T47D (cell line): Measurements from ENCODE around the gene TLR8.

Experiments
- DNase-seq, 2 experiments: peaks; one replicate each; pipeline versions ENCODE4 v3.0.0 to v3.0.0-alpha.2; 2011 to 2012; ENCODE audit warnings: low read depth in 1 of 2, low spot score in 1 of 2
- JUND ChIP-seq: IDR thresholded peaks from 2 replicates; pipeline ENCODE4 v1.6.1; 2012; ENCODE audit warnings: low read depth
- in situ Hi-C: cut with HindIII; loops from 2 replicates; pipeline ENCODE4 v1.10.0; 2016; ENCODE audit warnings: low sequenced_read_pairs, low pct_unique_long_range_greater_than_20kb

TLR8 gene

GRCh38 chrX:12887141-12887540 is 19.3 kb upstream of the TLR8 start:
- in situ Hi-C loops = no loop called here
- no peak for DNase-seq
- TF ChIP-seq JUND = no peak

DNA sequence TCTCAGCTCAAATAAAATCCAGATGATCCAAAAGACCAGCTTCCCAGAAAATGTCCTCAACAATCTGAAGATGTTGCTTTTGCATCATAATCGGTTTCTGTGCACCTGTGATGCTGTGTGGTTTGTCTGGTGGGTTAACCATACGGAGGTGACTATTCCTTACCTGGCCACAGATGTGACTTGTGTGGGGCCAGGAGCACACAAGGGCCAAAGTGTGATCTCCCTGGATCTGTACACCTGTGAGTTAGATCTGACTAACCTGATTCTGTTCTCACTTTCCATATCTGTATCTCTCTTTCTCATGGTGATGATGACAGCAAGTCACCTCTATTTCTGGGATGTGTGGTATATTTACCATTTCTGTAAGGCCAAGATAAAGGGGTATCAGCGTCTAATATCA is 18.7 kb upstream of the TLR8 start:
- in situ Hi-C loops = no loop called here

GRCh38 chrX:12890467-12890866 is 16.0 kb upstream of the TLR8 start:
- TF ChIP-seq JUND = no peak
- DNase-seq = no peak
- in situ Hi-C loops = no loop called here

More for the DNA sequence above, 18.7 kb upstream of the TLR8 start:
- TF ChIP-seq JUND = no peak
- no peak for DNase-seq

- TF ChIP-seq JUND = no peak
- in situ Hi-C loops = no loop called here
- DNase-seq = no peak
Observed at GRCh38 chrX:12891171-12891570, 15.2 kb upstream of the TLR8 start.

GRCh38 chrX:12891915-12892506 is 14.4 kb upstream of the TLR8 start:
- in situ Hi-C loops = no loop called here
- no peak for DNase-seq

DNA sequence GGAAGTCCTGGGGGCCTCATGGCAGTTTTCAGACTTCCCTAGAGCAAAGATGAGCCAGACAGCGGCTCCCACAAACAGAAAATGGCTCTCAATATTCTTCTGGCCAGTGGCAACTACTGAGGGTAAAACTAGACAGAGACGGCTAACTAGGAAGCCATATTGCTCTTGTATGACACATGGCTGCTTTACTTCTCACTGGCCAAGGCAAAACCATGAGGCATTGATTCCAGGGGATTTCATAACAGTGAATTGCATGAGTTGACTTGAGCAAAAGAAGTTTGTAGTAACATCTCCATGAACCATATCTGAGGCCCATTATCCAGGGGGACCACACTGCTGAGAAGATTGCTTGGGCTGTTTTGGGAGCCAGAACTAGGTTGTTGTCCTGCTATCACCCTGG is 13.7 kb upstream of the TLR8 start:
- DNase-seq = no peak
- no peak for TF ChIP-seq JUND
- in situ Hi-C loops = no loop called here

More at GRCh38 chrX:12891915-12892506, 14.4 kb upstream of the TLR8 start:
- no peak for TF ChIP-seq JUND

- in situ Hi-C loops = no loop called here
- DNase-seq = peak; percentile 17 to 48
- TF ChIP-seq JUND = no peak
Observed at GRCh38 chrX:12894074-12895030, 12.1 kb upstream of the TLR8 start.

DNA sequence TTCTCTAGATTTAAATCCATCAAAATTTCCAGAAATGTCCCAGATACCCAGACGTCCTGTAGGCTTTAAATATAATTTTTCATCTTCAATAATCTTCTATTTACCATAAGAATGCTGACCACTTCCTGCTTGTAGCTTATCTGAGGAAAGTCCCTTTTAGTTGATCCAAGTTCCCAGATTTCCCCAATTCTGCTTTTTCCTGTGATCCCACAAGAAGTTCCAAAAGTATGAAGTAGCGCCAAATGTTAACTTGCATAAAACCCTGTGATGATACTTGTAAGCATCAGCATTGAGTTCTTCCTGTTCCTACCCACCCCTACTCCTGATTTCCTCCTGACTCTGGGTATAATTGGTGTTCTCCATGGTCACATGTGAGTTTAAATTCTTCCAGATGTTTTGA is 10.6 kb upstream of the TLR8 start:
- in situ Hi-C loops = no loop called here
- TF ChIP-seq JUND = no peak
- DNase-seq = no peak

DNA sequence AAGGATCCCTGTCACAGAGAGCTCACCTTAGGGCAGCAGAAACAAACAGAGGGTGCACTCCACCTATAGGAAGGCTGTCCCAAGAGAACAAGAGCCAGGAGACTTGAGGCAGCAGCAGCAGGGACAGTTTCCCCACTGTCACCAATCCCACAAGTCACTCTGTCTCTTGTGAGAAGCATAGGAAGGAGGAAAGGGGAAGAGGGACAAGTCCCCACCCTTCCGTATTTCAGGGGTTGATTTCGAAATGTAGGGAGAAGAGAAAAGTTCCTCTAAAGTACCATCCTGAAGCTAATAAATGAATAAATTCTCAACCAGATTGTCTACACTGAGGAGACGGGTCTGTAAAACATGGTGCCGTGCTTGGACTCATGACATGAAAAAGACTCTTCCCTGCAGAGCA is 9.5 kb upstream of the TLR8 start:
- in situ Hi-C loops = no loop called here
- DNase-seq = no peak

GRCh38 chrX:12898073-12898472 is 8.3 kb upstream of the TLR8 start:
- in situ Hi-C loops = no loop called here
- no peak for DNase-seq

More for the DNA sequence above, 9.5 kb upstream of the TLR8 start:
- no peak for TF ChIP-seq JUND

DNA sequence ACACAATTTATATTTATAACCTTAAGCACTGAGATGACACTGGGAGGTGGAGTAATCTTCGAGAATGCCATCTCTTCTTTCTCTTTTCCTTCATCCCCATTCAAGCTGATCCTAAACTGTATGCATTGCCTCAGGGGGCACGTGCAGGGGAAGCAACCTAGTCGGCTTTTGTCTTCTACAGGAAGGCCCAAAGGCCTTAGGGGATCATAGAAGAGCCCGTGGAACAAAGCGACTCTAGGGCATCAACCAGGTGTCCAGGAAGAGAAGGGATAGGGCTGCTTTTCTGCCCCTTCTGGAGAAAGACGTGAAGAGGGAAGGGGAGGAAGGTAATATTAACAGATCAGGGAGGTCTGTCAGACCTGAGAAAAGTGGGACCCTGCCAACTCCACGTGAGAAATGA is 6.9 kb upstream of the TLR8 start:
- DNase-seq = no peak
- in situ Hi-C loops = no loop called here

More at GRCh38 chrX:12898073-12898472, 8.3 kb upstream of the TLR8 start:
- TF ChIP-seq JUND = no peak

GRCh38 chrX:12901486-12901885 is 4.9 kb upstream of the TLR8 start:
- no peak for TF ChIP-seq JUND
- in situ Hi-C loops = no loop called here
- peak; percentile 64 to 73 for DNase-seq

More for the DNA sequence above, 6.9 kb upstream of the TLR8 start:
- no peak for TF ChIP-seq JUND

- no peak for TF ChIP-seq JUND
- in situ Hi-C loops = no loop called here
- no peak for DNase-seq
Observed at GRCh38 chrX:12903646-12904045, 2.8 kb upstream of the TLR8 start.
